Calu3 (cell line): ENCODE data around the gene BCAS3. TPM values are rescaled to one million over a fixed set of nuclear protein-coding genes. Genes with fewer than 3 reads are reported as not detected.
"Not testable (repeated sequence)": the region's sequence is repeated elsewhere in the genome, so short reads cannot be mapped to it uniquely, and the experiment has no call there.

Experiments
- BruUV-seq: library from RNA; stranded (reverse); fragments of 400-500 nt; replicated peaks from 2 replicates; lab custom pipeline; 2021; lab: Mats Ljungman, UMichigan
- CTCF ChIA-PET: fragments of 300-600 bp; sonication (Branson Sonifier 250); formaldehyde crosslinking; loops from one replicate; lab custom pipeline; 2022; ENCODE audit warnings: antibody characterized with exemption; lab: Charles Lee
- DNase-seq: peaks from one replicate; pipeline ENCODE4 v3.0.0; 2022
- H3K27ac Mint-ChIP-seq: one replicate; pipeline ENCODE4 v1.8.0; 2022; ENCODE audit warnings: mixed read lengths; ENCODE audit not compliant: unreplicated experiment
- H3K27me3 Mint-ChIP-seq: one replicate; pipeline ENCODE4 v1.8.0; 2022; ENCODE audit warnings: mixed read lengths; ENCODE audit not compliant: unreplicated experiment
- H3K36me3 Mint-ChIP-seq: one replicate; pipeline ENCODE4 v1.8.0; 2022; ENCODE audit warnings: mild to moderate bottlenecking, moderate library complexity, mixed read lengths; ENCODE audit not compliant: insufficient read depth, unreplicated experiment
- H3K4me1 Mint-ChIP-seq: one replicate; pipeline ENCODE4 v1.8.0; 2022; ENCODE audit warnings: mild to moderate bottlenecking, low read depth, mixed read lengths; ENCODE audit not compliant: unreplicated experiment
- H3K4me3 Mint-ChIP-seq: one replicate; pipeline ENCODE4 v1.8.0; 2022; ENCODE audit warnings: mild to moderate bottlenecking, low read depth, moderate library complexity, mixed read lengths; ENCODE audit not compliant: unreplicated experiment
- H3K9me3 Mint-ChIP-seq: one replicate; pipeline ENCODE4 v1.8.0; 2022; ENCODE audit warnings: low read depth, mixed read lengths; ENCODE audit not compliant: unreplicated experiment
- intact Hi-C: fragments of 100-400 bp; cut with micrococcal nuclease; formaldehyde crosslinking; loops from one replicate; pipeline ENCODE4 v1.10.0; 2022; ENCODE audit not compliant: unreplicated experiment
- total RNA-seq: library from RNA; stranded (reverse); gene quantifications from 2 replicates; pipeline ENCODE4 v1.2.3, GENCODE V29; 2022
- TF ChIP-seq, protein P1 (sequence below): fragments of 200-600 bp; IDR thresholded peaks from one replicate; pipeline ENCODE4 v1.8.0; 2022; ENCODE audit warnings: antibody characterized with exemption; ENCODE audit not compliant: unreplicated experiment

The BCAS3 gene
- total RNA-seq, 1 experiment from 2014 or later: 10.9 TPM

GRCh38 chr17:61143026-61143425, 465.4 kb downstream of the BCAS3 start:
- Mint-ChIP-seq H3K27me3 (no peaks in the 10 kb centered on the region), H3K4me3 (no peak overlapping the region), H3K4me1 (peaks cover 17% of the 10 kb centered on the region), H3K9me3 (no peaks in the 10 kb centered on the region), H3K27ac (no peak overlapping the region), H3K36me3 (no peaks in the 10 kb centered on the region)
- DNase-seq: no peak
- BruUV-seq: no TSS peak
- intact Hi-C loops: no loop called here
- CTCF ChIA-PET: no interaction called here
- TF ChIP-seq, protein P1, sequence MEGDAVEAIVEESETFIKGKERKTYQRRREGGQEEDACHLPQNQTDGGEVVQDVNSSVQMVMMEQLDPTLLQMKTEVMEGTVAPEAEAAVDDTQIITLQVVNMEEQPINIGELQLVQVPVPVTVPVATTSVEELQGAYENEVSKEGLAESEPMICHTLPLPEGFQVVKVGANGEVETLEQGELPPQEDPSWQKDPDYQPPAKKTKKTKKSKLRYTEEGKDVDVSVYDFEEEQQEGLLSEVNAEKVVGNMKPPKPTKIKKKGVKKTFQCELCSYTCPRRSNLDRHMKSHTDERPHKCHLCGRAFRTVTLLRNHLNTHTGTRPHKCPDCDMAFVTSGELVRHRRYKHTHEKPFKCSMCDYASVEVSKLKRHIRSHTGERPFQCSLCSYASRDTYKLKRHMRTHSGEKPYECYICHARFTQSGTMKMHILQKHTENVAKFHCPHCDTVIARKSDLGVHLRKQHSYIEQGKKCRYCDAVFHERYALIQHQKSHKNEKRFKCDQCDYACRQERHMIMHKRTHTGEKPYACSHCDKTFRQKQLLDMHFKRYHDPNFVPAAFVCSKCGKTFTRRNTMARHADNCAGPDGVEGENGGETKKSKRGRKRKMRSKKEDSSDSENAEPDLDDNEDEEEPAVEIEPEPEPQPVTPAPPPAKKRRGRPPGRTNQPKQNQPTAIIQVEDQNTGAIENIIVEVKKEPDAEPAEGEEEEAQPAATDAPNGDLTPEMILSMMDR: no peak

DNA sequence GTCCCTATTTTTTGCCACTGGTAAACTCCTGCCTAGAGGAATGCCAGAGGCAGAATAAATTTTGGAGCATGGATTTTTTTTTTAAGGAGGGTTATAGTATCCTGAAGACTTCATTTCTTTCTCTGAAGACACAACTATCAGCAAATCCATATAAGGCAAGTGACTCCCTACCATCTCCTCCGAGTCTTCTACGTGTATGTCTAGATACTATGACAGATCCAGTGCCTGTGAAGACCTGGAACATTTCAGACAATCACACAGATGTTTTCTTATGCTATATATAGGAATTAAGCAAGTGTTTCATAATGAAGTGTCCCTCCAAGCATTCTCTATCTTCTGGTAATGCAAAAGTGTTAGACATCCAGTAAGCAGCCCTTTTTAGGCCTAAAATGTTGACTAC, 466.5 kb downstream of the BCAS3 start:
- CTCF ChIA-PET: no interaction called here
- BruUV-seq: no TSS peak
- Mint-ChIP-seq H3K4me1 (peaks cover 15% of the 10 kb centered on the region), H3K9me3 (no peaks in the 10 kb centered on the region), H3K27me3 (no peaks in the 10 kb centered on the region), H3K36me3 (no peaks in the 10 kb centered on the region), H3K27ac (no peak overlapping the region), H3K4me3 (no peak overlapping the region)
- no peak for DNase-seq
- TF ChIP-seq, protein P1: no peak
- intact Hi-C loops: no loop called here

DNA sequence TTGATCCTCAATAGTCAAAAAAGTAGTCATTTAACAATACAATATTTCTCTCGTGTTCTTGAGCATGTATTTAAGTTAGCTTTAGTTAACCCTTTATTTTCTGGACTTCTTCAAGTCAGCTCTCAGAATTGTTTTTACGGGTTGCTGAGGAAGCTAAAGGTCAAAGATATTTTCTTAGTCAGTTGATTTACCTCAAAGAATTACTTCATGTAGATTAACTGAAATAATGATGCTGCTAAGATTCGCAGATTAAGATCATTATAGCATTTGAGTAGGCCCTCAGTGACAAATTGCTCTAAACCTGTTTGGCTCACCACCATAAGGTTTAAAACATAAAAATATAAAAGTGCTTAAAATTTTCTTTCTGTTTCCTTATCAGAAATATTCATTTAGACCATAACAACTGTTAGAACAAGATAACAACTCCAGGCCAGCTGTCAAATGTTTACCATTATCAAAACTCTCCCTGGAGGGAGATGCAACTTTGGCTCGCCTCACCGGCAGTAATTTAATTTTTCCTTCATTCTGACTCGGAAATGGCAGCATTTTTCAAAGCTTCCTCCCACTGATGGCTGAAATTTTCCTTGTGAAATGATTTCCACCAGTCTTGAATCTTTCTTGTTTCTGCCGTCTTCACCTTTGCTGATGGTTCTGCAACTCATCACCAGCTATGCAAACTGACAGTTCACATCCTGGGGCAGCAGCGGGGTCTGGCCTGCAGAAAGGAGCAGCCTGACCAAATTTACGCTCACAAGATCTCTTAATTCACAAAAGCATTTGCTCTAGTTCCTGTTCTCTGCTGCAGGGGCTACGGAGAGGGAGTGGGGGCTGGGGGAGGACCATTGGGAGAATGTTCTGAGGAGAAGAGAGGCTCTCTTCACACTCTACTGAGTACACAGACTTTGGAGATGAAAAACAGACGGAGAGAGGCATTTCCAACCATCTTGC, 467.2 kb downstream of the BCAS3 start:
- peaks cover 7% of the 10 kb centered on the region for H3K4me1 Mint-ChIP-seq
- no TSS peak for BruUV-seq
- H3K27ac Mint-ChIP-seq: no peak overlapping the region
- H3K9me3 Mint-ChIP-seq: no peaks in the 10 kb centered on the region
- no peaks in the 10 kb centered on the region for H3K27me3 Mint-ChIP-seq
- H3K36me3 Mint-ChIP-seq: no peaks in the 10 kb centered on the region
- TF ChIP-seq, protein P1: no peak
- DNase-seq: no peak
- no peak overlapping the region for H3K4me3 Mint-ChIP-seq
- intact Hi-C loops: no loop called here
- CTCF ChIA-PET: no interaction called here

DNA sequence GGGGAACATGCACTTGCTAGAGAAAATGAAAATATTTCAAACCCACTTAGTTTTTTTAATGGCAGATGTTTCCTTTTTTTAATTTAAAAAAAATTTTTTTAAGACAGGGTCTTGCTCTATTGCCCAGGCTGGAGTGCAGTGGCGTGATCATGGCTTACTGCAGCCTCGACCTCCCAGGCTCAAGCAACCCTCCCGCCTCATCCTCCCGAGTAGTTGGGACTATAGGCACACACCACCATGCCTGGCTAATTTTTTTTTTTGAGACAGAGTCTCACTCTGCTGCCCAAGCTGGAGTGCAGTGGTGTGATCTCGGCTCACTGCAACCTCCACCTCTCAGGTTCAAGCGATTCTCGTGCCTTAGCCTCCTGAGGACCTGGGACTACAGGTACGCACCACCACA, 469.2 kb downstream of the BCAS3 start:
- BruUV-seq, H3K4me1 Mint-ChIP-seq, DNase-seq, H3K27ac Mint-ChIP-seq, H3K4me3 Mint-ChIP-seq, H3K9me3 Mint-ChIP-seq, CTCF ChIA-PET, H3K36me3 Mint-ChIP-seq, intact Hi-C loops, H3K27me3 Mint-ChIP-seq: not testable (repeated sequence)
